ENCODE measurements around the gene NT5C2. TPM values are rescaled to one million over a fixed set of nuclear protein-coding genes. Genes with fewer than 3 reads are reported as not detected.

The NT5C2 gene
- total and polyA plus RNA-seq, 2 of the 8 experiments (the other 6 are each of a cell fraction or from before 2014, with no cell fraction given) = 35.2 to 106 TPM

DNA sequence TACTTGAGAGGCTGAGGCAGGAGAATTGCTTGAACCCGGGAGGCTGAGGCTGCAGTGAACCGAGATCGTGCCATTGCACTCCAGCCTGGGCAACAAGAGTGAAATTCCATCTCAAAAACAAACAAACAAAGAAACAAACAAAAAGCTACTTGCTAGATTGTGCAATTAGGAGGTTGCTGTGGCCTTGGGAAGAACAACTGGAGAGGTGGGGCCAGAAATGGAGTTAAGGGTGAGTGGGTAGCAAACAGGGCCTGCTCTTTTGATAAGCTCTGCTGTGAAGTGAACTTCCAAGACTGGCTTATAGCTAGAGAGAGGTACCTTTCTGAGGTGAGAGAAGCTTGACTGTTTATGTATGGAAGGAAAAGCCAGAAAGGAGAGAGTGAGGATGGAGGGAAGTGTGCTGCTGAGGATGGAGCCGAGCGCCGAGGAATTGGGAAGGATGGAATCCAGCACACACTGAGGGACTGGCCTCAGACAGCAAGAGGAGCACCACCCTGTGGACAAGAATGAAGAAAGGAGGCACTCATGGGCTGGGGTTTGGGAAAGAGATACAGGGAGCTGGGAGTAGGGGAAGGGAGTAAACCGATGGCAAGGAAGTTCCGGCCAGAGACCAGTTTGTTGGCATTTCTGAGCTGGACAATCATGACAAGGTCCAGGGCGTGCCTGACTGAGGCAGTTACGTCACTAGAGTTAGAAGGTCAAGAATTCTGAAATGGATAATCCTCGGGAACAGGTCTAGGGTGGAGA is 45.6 kb upstream of the NT5C2 start:
- no peak overlapping the region for H3K4ac ChIP-seq (replicated peaks; ENCODE audit: insufficient read length, low read depth, low read length)
- CTCF ChIA-PET (ENCODE audit: partially characterized antibody) = interaction anchor here (0.6 to 4.1 kb wide), 47 partner anchors 8 to 1342 kb away, joined by 3 to 29 read pairs (median 4); partner anchors contain the start of gene NT5C2
- no peak overlapping the region for H3K9ac ChIP-seq (replicated peaks in 1 of 4; ENCODE audit: extremely low read depth in 1 of 4, low read depth in 3 of 4, low read length in 3 of 4)
- H3K14ac ChIP-seq (ENCODE audit: insufficient read length) = no peak overlapping the region
- no peak overlapping the region for H3K4me2 ChIP-seq (ENCODE audit: insufficient read depth in 1 of 2, low read depth in 2 of 2, low read length in 2 of 2)
- no peak overlapping the region for H4K91ac ChIP-seq (replicated peaks; ENCODE audit: insufficient read length, low read length)
- no peak overlapping the region for H3K27ac ChIP-seq (ENCODE audit: low read depth, low read length)
- no peak overlapping the region; the same call in 1 of the 2 replicates for H2AK5ac ChIP-seq (ENCODE audit: low read depth, low read length)
- H2BK12ac ChIP-seq (ENCODE audit: low read depth, low read length) = no peak overlapping the region; the same call in 1 of the 2 replicates
- no peak for FAIRE-seq
- H3K27me3 ChIP-seq (replicated peaks in 1 of 4; ENCODE audit: control insufficient read depth in 3 of 4, extremely low read depth in 1 of 4, insufficient read depth in 3 of 4, low read length in 3 of 4) = no peaks in the 10 kb centered on the region
- no peak overlapping the region for H4K5ac ChIP-seq (ENCODE audit: insufficient read length, low read depth, low read length)
- H3K56ac ChIP-seq (replicated peaks; ENCODE audit: insufficient read length, low read depth, low read length) = no peak overlapping the region
- peaks cover 2 to 8% (median 6%) of the 10 kb centered on the region in 4 experiments; a peak in 6 of 7 replicates for H3K4me1 ChIP-seq (replicated peaks in 1 of 4; ENCODE audit: control insufficient read depth in 3 of 4, insufficient read depth in 4 of 4, low read length in 3 of 4)
- H4K8ac ChIP-seq (ENCODE audit: extremely low read depth, insufficient read depth, low read length) = no peak overlapping the region
- 0 out of 2 replicates have a peak overlapping the region, but pooled peaks have one; percentile 9 for H3K18ac ChIP-seq (ENCODE audit: extremely low read depth, low read length)
- no peak overlapping the region for H3K4me3 ChIP-seq (ENCODE audit: extremely low read depth in 1 of 4, insufficient read depth in 2 of 4, low read depth in 3 of 4, low read length in 4 of 4)
- no peaks in the 10 kb centered on the region for H3K36me3 ChIP-seq (ENCODE audit: control insufficient read depth in 2 of 4, insufficient read depth in 4 of 4, low read length in 3 of 4)
- peak; percentile 86 for TF ChIP-seq RAD21 (IDR thresholded peaks at IDR 0.05 in 1 of 2, conservative IDR thresholded peaks at IDR 0.05 in 1 of 2; ENCODE audit: low read depth in 2 of 2, low read length in 2 of 2)
- TF ChIP-seq TEAD4 (IDR thresholded peaks at IDR 0.05; ENCODE audit: low read depth, low read length) = peak; percentile 51; the same call in 1 of the 2 replicates
- no peak for TF ChIP-seq CREB1 (IDR thresholded peaks at IDR 0.05)
- TF ChIP-seq YY1 (IDR thresholded peaks at IDR 0.05; ENCODE audit: low read depth, low read length) = 0 out of 2 replicates have a peak, but pooled peaks have one; percentile 31
- TF ChIP-seq EP300 (IDR thresholded peaks at IDR 0.05; ENCODE audit: borderline replicate concordance in 1 of 2, low read depth in 2 of 2, low read length in 2 of 2) = no peak
- no peak for TF ChIP-seq POLR2A (IDR thresholded peaks at IDR 0.05; ENCODE audit: control extremely low read depth in 1 of 2, low read depth in 2 of 2, low read length in 2 of 2)
- TF ChIP-seq, protein P1, sequence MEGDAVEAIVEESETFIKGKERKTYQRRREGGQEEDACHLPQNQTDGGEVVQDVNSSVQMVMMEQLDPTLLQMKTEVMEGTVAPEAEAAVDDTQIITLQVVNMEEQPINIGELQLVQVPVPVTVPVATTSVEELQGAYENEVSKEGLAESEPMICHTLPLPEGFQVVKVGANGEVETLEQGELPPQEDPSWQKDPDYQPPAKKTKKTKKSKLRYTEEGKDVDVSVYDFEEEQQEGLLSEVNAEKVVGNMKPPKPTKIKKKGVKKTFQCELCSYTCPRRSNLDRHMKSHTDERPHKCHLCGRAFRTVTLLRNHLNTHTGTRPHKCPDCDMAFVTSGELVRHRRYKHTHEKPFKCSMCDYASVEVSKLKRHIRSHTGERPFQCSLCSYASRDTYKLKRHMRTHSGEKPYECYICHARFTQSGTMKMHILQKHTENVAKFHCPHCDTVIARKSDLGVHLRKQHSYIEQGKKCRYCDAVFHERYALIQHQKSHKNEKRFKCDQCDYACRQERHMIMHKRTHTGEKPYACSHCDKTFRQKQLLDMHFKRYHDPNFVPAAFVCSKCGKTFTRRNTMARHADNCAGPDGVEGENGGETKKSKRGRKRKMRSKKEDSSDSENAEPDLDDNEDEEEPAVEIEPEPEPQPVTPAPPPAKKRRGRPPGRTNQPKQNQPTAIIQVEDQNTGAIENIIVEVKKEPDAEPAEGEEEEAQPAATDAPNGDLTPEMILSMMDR (IDR thresholded peaks at IDR 0.05; ENCODE audit: control extremely low read depth in 1 of 3, insufficient read depth in 1 of 3, low read depth in 1 of 3, low read length in 3 of 3) = peak; percentile 54 to 78 (median 65)
- no peak for TF ChIP-seq JUND (IDR thresholded peaks at IDR 0.05; ENCODE audit: low read length)
- H2AFZ ChIP-seq (ENCODE audit: low read length) = peak overlapping the region; percentile 91; the same call in 1 of the 2 replicates
- peak overlapping the region; percentile 61 for H2BK20ac ChIP-seq (ENCODE audit: low read length)
- DNase-seq (ENCODE audit: low read depth in 1 of 2, low spot score in 2 of 2) = peak in 1 of 2 experiments; percentile 39
- no peaks in the 10 kb centered on the region for H3K79me2 ChIP-seq (ENCODE audit: control insufficient read depth in 1 of 2, insufficient read depth in 2 of 2, low read length in 2 of 2)
- H4K20me1 ChIP-seq (replicated peaks in 1 of 2; ENCODE audit: control insufficient read depth in 1 of 2, insufficient read depth in 2 of 2, low read length in 2 of 2) = no peaks in the 10 kb centered on the region
- no peaks in the 10 kb centered on the region for H3K23me2 ChIP-seq (ENCODE audit: low read depth, low read length)
- POLR2A ChIA-PET (ENCODE audit: partially characterized antibody) = interaction anchor here (0.6 to 2.2 kb wide), 7 partner anchors 8 to 98 kb away, joined by 3 to 10 read pairs (median 4); partner anchors contain the start of gene NT5C2
- no peaks in the 10 kb centered on the region for H3K9me3 ChIP-seq (ENCODE audit: insufficient read depth in 2 of 2, low read depth in 1 of 2, low read length in 1 of 2)
- H3K23ac ChIP-seq (ENCODE audit: insufficient read length) = no peak overlapping the region
- H2BK120ac ChIP-seq (replicated peaks; ENCODE audit: low read depth, low read length) = no peak overlapping the region
- no peak overlapping the region; the same call in 1 of the 2 replicates for H2BK5ac ChIP-seq (ENCODE audit: low read depth, low read length)
- H3K79me1 ChIP-seq (ENCODE audit: low read depth, low read length) = no peaks in the 10 kb centered on the region; the same call in 1 of the 2 replicates
- WGBS, 2 experiments (ENCODE audit: extremely low coverage in 1 of 2, insufficient coverage in 1 of 2, insufficient read length in 1 of 2, insufficient replicate concordance in 2 of 2, low coverage in 1 of 2, low lambda C conversion rate in 2 of 2, missing lambda C conversion rate in 1 of 2) = 74% methylated on average over 11 of the region's 11 CpGs; no CpG with 5 or more reads in 1 of the 2 experiments
- H2BK15ac ChIP-seq (ENCODE audit: low read length) = no peak overlapping the region; the same call in 1 of the 2 replicates
